ENCODE data around the gene GRID1.

Gene GRID1

DNA sequence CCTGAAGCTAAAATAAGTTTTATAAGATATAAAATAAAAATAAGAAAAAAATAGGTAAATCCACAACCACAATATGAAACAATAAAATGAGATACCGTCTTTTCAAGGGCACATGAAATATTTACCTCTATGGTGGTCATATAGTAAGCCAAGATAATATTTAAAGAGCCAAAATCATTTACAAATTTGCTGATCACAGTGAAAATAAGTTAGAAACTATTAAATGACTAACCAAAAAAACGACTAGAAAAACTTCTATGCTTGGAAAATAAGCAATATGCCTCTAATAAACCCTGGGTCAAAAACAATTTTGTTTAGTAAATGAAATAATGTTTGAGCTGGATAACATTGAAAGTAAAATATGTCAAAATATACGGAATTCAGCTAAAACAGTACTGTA lies 535.2 kb downstream of the GRID1 start:
- DNase-seq, result no peak

DNA sequence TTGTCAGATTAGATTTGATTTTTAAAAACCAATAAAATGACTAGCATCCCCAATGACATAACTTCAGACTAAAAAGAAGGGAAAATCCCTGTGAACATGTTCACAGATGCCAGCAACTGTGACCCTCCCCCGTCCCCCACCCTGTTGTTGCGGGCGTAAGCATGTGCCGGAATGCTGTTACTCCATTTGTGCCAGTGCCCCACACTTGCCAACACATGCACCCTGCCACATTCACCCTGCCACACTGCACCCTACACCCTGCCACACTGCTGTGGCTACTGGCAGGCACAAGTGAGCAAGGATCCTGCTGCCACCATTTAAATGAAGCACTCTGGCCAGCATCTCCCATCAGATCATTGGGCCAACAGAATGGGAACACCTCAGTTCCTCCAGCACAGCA lies 540.2 kb downstream of the GRID1 start:
- DNase-seq, result no peak

DNA sequence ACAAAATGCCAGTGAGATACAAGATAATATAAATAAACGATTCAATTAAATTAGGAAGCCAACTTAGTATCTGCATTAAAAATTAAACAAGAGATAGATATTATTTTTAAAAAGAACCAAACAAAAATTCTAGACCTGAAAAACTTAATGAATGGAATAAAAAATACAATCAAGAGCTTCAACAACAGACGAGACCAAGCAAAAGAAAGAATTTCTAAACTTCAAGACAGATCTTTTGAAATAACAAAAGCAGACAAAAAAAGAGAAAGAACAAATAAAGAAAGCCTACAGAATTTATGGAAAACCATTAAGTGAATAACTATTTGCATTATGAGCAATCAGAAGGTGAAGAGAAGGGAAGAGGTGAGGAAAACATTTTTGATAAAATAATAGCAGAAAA lies 555.2 kb downstream of the GRID1 start:
- DNase-seq, result no peak

DNA sequence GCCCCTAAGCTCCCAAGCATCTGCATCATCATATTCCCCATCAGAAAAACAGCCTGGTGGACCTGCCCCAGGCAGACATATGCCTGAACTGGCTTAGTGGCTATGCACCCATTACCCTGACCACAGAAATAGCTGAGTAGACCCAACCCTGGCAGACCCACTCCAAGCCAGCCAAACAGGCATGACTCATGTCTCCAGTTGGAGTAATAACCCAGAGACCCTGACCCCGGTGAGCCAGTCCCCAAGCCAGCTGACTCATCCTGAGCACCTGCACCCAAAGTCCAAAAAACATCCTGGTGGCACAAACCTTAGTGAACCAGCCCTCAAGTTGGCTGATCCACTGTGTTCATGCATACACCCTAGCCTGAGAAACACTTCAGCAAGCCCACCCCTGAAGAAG lies 555.9 kb downstream of the GRID1 start:
- DNase-seq, result no peak

DNA sequence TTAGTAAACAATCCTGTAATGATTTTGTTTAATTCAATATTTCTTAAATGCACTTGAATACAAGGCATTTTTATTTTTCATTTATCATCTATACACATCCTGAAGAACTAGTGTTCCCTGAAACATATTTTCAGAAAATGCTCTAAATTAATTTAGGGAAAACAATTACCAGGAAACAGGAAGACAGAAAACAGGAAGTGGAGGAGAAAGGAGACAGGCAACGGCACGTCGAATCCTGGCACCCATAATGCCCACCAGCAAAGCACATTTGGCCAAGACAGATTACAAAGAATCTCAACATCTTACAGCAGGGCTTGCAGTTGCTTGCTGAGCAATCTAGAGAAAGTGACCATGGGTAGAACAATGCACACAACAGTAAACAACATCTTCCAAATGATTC lies 571.1 kb downstream of the GRID1 start:
- DNase-seq, result no peak

DNA sequence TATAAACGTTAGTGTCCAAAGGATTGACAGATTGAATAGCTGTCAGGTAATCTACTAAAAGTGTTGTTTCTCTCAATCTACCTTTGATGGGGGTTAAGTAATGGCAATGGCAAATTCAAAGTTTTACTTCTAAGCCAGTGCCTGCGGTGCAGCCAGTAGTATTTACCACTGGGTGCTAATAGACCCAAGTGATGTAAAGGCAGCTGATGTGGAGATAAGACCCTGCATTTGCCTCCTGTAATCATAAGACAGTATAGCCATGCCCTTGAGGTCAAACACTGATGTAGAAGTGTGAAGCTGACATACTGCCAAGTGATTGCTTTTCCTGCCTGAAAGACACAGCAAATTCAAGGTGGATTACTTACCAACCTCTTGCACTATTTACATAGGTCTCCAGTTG lies 572.0 kb downstream of the GRID1 start:
- DNase-seq, result no peak

DNA sequence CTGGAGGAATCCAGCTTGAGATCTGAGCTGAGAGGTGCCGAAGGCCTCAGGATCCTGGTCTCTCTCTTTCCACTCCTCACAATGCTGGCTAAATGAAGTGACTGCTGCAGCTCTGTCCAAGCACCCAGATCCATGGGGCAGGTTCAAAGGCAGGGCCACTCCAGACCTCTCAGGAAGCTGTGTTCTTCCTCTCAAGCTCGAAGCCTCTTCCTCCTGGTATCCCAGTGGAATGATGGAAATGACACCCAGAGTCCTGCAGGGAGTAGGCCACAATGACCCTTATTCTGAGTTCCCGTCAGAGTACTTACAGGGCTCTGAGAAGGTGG lies 574.1 kb downstream of the GRID1 start:
- no peak for DNase-seq

DNA sequence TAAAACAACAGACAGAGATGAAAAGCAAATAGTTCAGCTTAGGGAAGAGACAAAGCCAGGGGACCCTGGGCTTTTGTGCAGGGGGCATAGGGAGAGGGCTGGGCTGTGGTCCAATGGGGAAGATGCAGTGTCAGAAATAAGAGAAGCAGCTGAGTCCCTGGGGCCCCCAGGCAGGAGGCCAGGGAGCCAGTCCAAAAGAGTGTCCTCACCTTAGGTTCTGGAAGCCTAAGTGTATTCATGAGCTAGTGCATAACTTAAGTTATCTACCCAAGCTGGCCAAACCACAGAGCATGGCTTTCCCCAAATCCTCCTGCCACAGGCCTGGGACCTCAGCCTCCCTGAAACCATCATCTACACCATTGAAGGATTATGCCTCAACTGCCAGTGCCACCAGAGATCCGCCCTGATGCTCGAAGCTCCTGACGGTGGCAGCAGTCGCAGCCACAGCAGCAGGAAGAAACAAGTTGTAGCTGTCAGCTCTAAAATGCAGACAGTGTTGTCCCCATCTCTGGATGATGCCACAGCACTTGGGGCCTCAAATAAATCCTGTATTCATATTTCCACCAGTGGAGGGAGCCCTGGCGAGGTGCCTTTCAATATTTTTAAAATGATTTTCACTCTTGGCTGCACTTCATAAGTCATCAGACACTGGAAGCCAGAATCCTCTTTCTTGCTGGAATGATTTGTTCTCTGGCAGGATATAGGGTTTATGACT lies 574.6 kb downstream of the GRID1 start:
- peak in 1 of 2 experiments; percentile 9 for DNase-seq

DNA sequence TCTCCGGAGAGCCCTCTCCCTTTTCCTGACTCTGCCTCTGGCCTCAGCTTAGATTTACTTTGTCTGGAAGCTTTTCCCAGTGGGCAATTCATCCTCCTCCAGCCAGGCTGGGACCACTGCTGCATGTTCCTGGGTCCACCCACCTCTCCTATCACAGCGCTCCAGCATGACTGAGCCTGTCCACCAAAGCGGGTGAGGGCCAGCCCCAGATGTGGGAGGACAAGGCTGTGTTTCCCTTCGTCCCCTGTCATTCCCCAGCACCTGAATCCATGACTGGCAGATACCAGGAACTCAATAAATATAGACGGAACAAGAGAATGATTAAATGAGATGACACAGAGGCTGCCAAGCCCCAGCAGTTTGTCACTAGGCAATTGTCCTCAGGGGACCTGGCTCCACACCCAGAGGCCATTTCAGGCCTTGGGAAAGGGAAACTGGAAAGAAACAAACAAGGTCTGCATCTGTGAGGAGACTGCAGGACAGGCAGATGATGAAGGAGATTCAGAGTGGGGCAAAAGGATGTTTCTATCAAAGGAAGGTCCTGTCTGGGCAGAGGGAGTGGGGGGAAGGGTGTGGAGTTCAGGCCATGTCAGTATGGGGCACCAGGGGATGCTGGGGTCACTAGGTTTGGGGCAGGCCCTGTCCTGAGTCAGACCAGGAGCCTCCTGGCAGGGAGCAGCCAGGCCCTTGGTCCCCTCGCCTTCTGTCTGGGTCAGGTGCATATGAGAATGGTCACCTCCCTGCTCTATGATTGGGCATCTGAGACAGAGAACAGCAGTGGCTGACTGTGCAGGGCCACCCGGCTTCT lies 576.4 kb downstream of the GRID1 start:
- no peak for DNase-seq

DNA sequence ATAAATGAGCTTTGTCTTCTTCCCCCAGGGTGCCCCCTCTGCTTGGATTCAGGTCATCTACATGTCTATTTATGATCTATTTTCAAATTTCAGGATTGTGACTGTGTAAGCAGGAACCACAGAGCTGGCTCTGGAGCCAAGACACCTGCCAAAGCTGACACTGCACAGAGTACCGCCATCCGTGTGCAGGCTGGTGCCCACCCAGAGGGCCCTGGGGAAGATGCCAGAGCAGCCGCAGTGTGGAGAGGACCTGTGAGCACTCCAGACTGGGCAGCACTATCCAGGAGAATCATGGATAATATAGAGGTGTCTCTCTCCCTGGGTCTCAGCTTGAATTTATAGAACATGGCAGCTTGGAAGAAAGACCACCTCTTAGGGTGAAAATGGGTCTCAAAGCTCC lies 577.5 kb downstream of the GRID1 start:
- no peak for DNase-seq

DNA sequence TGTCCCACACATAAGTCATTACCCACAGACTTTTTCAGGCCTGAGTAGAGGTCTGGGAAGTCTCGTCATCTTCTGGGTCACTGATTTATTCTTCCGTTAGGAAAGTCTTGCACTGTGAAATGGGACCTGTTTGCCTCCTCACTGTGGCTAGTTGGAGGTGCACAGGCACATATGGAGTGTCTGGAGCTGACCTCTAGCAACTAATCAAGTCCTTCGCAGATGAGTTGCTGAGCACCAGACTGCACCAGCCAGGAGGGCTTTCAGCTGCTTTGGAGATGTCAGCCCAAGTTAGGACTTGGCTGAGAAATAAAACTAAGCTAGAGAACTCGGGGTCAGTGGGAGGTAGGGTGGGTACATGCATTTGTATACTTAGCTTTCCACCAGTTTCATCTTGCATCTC lies 578.0 kb downstream of the GRID1 start:
- DNase-seq, result no peak

DNA sequence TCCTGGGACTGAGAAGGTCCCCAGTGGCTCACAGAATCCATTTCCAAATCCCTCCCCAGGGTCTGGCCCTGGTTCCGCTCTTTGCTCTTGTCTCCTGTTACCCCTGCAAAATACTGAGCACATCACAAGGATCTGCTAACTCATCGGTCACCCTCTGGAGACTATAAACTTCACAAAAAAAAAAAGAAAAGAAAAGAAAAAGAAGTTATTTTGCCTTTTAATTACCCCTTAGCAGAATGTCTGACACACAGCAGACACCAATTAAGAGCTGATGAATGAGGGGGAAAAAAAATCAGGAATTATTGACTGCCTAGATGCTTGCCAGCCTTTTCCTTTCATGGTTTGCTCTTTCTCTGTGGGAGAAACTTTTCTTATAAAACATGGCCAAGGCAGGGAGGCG lies 578.7 kb downstream of the GRID1 start:
- DNase-seq, result no peak

DNA sequence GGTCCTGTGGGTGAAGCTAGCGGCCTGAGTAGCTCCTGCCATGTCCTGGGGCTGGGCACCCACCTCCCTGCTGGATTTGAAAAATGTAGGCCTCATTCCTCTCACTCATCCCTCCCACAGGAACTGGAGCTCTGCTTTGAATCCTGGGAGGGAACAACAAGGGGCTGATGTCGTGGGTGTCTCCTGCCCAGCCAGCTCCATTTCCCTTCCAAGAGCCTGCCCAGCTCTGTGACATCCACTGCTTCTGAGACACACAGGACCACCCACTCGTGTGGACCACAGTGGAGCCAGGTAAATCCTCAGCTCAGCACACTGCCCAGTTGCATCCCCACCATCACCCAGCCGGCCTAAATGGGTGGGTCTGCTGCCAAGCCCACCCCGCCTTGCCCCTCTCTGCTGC lies 579.2 kb downstream of the GRID1 start:
- no peak for DNase-seq

DNA sequence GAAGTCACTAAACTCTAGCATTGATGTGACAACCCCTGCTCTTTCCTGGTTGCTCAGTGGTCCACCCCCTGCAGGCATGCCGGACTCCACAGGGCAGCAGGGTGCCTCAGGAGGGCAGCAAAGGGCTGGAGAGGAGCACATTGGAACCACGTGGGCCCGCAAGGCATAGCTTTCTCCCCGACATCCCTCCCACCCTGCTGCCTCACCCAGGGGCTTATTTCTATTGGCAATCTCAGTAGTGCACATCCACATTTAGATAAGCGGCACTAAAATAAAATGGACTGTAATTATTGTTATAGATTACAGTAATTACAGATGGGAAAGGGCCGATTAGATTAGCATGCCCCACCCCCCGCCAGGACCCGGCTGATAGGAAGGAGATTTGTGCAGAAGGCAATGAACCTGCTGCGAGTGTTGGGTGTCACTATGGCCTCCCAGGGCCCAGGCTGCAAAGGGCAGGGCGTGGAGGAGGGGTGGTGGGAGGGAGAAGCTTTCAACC lies 580.1 kb downstream of the GRID1 start:
- DNase-seq, result peak; percentile 5 to 66

DNA sequence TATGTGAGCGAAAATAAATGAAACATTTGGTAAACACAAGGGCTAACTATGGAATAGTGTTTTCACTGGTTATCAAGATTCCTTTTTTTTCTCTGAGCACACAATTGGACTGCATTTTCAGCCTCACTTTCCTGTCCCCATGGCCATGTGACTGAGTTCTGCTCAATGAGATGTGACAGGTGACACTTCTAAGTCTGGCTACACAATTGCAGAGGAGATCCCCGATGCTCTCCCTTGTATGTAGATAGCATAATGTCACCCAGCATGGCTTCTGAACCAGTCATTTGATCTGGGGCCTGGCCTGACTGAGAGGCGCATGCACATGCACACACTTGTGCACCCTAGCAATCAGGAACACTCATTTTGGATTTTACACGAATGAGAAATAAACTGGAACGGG lies 581.8 kb downstream of the GRID1 start:
- no peak for DNase-seq

DNA sequence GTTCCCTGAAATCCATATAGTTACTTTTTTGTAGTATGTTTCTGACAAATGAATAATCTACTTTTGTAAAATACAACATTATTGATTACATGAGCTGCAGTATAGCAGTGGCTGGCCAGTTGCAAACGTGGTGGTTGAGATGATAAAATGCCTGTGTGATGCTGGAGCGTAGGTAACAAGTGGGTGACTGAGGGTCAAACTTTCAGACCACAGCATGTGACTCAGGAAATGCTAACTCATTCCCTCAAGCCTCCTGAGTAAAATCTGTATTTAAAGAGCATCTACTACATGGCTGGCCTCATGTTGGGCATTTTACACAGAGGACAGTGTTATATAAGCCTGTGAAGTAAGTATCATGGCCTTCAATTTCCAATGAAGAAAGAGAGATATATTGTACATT lies 585.2 kb downstream of the GRID1 start:
- DNase-seq, result no peak

DNA sequence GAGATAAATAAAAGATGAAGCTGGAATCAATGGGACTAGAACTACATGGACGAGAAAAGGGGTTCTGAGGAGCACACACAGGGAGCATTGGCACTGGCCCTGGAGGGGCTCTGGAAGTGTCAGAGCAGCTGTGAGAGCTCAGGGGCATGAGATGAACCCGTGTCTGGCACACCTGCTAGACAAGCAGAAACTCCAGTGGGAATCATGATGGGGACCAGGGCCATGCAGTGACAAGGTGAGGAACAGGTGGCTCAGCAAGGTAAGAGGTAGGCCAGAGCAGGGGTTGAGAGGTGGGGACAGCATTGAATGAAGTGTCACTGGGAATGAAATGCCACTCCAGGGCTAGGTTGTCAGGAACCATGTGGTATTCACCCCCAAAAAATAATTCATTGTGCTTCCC lies 588.5 kb downstream of the GRID1 start:
- DNase-seq, result no peak

DNA sequence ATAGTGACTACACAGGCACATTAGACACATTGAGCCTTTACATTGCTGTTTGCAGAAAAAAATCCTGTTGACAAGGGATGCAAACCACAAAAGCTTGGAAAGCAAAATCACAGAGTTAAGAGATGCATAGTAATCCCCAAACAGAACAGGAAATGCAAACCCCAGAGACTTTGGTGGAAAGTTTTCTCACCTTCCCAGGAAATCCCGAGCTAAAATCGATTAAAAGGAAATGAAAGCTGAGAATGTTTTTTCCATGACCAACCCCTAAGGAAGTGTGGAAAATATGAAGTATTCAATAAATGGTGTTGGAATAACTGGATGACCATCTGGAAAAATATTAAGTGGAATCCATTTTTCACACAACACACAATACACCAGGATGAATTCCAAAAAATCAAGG lies 598.7 kb downstream of the GRID1 start:
- DNase-seq, result no peak

DNA sequence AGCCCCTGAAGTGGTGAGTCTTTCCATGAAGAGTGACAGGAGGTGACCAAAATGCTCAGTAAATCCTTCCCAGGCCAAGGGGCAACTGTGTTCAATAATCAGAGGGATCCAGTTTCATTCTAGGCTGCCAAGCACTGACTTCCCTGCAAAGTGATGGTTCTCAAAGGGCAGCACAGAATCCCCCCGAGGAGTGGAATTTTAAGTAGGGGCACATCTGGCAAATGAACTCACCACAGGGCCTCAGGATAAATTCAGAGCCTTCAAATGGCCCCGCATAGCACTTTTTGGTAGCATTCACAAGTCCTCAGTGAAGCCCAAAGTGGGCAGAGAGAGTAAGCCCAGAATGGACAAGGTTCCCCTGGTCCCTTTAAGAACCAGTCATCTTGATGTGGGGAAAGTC lies 602.5 kb downstream of the GRID1 start:
- no peak for DNase-seq

DNA sequence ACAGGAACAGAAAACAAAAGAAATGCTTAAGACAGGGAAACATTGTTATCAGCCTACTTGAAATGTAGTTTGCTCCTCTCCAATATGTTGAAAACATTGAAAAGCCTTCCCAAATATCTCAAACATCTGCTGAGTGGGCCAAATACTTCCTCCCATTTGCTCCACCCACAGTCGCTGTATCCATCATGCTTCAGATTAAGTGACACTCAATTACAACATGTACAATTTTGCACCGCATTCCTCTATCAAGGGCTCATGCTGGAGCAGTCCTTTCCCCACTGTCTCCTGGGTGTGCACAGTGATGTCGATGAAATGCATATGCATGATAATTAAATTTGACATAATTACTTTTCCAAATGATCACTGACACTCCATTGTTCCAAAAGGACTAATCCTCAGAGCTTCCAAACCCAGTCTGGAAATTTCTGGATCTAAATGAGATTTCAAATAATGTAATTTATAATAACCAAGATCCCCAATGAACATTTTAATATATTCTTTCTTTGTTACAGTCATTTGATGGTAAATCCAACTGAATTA lies 604.6 kb downstream of the GRID1 start:
- no peak for DNase-seq

DNA sequence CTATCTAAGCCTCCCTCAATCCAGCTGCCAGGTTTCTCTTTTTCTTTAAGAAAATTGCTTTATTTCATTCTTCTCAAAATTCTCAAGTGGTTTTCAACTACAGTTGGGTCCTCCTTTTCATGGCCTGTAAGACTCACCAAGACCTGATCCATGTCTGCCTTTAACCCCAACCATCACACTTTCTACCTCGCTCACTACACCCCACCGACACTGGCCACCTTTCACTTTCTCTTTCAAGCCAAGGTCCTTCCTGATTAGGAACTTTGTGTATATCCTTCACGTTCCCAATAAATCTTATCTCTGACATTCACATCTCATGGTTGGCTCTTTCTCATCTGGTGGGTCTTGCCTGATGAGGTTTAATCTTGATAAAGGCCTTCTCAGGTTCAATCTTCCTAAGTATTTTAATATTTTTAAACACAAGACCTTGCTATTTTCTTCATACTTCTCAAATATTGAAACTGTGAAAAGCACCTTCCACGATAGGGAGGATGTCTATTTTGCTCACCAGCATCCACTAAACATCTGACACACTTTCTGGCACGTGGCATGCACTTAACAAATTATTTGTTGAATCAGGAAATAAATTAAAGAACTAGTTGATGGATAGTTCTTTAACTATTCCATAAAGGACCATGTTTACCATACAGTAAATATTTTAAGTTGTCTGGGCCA lies 624.8 kb downstream of the GRID1 start:
- no peak for DNase-seq

DNA sequence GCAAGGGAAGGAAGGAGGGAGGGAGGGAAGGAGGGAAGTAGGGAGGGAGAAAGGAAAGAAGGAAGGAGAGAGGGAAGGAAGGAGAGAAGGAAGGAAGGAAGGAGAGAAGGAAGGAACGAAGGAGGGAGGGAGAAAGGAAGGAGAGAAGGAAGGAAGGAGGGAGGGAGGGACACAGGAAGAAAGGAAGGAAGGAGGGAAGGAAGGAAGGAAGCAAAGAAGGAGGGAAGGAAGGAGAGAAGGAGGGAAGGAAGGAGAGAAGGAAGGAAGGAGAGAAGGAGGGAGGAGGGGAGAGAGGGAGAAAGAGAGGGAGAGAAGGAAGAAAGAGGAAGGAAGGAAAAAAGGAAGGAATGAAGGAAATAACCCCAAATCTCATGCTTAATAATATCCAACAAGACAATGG lies 630.6 kb downstream of the GRID1 start:
- DNase-seq, result no peak

DNA sequence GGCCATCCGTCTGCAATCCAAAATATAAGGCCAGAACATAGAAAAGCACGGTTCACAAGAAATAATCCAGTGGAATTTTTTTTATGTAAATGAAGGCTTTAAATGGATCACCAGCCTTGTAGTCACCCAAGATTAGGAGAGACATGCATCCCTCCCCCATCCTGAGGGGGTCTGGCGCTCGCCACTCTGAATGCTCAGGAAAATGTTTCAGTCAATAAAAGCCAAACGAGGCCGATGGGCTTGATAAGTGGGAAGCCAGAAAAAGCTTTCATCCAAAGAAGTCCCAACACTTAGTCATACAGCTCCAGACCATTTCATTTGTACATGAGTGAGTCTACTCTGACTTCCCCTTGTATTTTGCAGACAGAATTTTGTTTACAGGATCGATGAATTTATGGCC lies 631.8 kb downstream of the GRID1 start:
- DNase-seq, result no peak

DNA sequence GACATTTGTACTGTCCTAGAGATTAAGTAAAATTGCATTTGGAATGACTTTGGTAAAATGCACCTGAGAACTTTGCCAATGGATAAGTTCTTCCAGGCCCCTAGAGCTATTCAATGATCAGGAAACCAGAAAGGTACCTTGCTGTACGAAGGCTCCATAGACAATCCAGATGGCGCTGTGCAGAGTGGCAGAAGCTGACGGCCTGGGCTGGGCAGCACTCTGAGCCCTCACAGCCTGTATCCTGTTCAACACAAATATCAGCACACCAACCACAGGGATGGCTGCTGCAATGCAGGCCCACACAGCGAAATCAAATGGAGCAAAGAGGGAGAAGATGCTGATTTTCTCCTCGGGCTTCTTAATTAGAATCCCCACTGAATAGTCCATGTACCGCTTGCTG lies 642.4 kb downstream of the GRID1 start:
- DNase-seq, result no peak
